NCI-H128 (cell line): ENCODE results near the gene RAP1GAP.
"Not testable (repeated sequence)": the region's sequence is repeated elsewhere in the genome, so short reads cannot be mapped to it uniquely, and the experiment has no call there.

Experiments
- DNase-seq: peaks from one replicate; lab custom pipeline; 2025; ENCODE audit not compliant: unreplicated experiment; lab: John Stamatoyannopoulos, UW

The RAP1GAP gene

DNA sequence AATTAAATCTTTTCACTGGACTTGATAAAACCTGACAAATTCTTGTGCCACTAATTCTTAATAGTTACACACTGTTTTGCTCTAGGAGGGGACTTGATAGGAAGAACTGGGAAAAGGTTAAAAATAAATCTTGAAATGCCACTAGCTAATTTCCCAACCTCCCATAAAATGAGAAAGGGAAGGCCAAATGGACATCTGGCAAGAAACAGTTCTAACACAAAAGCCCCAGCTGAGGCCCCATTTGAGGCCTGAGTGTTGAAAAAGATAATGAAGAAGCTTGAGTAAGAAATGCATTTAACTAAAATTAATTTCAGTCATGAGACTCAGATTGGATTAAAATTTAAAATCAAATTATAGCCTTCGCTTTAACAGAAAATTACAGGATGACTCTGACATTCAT is 11.2 kb upstream of the RAP1GAP start:
- DNase-seq: no peak

DNA sequence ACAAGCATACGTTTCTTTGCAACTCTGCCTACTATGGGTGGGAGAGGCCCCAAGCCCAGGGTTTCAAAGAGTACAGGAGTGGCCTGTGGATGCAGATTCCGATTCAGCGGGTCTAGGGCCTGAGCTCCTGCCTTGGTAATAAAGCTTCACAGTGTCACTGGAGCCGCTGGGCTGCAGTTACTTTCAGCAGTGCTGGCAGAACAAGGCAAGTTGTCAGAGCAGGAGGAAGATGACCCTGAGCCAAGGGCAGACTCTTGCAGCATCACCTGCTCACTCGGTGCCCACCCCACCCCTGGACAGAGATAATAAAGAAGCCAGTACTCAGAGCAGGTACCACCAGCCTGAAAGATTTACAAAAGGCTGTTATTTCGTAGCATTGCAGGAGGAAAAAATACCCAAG is 8.0 kb upstream of the RAP1GAP start:
- DNase-seq: no peak

DNA sequence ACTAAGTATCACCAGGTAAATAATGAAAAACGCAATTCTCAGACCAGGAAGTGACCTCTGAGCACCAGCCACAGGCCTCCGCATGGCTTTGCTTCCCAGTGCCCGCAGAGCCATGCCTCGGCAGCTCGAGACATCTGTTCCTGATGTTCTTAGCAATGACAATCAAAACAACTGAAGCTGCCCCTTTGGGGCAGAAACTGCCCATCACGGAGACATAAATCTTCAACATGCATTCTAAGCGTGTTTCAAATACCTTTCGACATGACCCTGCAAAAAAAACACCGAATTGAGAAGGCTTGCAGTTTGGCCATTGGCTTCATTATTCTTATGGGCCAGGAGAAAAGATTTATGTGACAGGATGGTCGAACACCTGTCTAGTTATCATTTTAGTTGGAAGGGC is 5.8 kb upstream of the RAP1GAP start:
- DNase-seq: no peak

DNA sequence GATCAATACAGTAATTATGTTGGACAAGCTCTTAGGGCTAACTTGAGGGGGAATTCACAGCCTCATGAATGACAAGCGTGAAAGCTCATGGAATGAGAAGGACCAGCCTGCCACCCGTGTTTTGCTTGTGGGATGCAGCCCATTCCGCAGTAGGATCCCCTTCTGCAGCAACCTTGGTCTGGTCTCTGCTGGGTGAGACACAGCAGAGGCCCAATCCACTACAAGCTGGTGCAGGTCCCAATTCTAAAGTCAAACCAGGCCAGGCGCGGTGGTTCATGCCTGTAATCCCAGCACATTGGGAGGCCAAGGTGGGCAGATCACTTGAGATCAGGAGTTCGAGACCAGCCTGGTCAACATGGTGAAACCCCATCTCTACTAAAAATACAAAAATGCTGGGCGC is 4.7 kb upstream of the RAP1GAP start:
- DNase-seq: not testable (repeated sequence)

DNA sequence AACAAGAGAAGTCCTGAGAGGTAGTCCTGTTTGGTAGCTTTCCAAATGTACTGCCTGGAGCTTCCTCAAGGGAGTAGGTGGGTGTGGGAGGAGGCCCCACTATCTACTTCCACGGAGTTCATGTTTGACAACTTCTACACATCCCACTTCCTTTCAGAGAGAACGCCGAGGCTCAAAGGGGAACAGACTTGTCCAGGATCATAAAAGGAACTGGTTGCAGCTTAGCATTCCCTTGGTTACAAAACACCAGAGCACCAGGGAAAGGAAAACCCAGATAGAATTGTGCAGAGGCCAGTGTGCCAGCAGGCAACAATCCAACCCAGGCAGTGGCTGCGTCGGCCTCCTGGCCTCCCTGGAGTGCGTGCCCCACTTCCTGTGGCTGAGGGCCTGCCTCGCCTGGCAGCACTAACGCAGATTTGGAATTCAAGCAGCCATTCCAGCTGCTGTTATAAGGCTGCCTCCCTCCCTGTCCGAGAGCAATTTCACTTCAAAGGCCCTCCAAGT is 4.2 kb upstream of the RAP1GAP start:
- DNase-seq: no peak

GRCh38 chr1:21672478-21673276 is 3.5 kb upstream of the RAP1GAP start:
- DNase-seq: no peak

GRCh38 chr1:21671915-21672314 is 2.8 kb upstream of the RAP1GAP start:
- DNase-seq: no peak

GRCh38 chr1:21670956-21671902 is 2.1 kb upstream of the RAP1GAP start:
- DNase-seq: no peak

- DNase-seq: no peak
Measured at GRCh38 chr1:21670059-21670881, 1.1 kb upstream of the RAP1GAP start.

GRCh38 chr1:21668951-21669257 is 253 bp downstream of the RAP1GAP start:
- no peak for DNase-seq

- no peak for DNase-seq
Measured at GRCh38 chr1:21668232-21668950, 766 bp downstream of the RAP1GAP start.

- DNase-seq: no peak
Measured at GRCh38 chr1:21667348-21668231, 1.6 kb downstream of the RAP1GAP start.

GRCh38 chr1:21666576-21667320 is 2.4 kb downstream of the RAP1GAP start:
- no peak for DNase-seq

DNA sequence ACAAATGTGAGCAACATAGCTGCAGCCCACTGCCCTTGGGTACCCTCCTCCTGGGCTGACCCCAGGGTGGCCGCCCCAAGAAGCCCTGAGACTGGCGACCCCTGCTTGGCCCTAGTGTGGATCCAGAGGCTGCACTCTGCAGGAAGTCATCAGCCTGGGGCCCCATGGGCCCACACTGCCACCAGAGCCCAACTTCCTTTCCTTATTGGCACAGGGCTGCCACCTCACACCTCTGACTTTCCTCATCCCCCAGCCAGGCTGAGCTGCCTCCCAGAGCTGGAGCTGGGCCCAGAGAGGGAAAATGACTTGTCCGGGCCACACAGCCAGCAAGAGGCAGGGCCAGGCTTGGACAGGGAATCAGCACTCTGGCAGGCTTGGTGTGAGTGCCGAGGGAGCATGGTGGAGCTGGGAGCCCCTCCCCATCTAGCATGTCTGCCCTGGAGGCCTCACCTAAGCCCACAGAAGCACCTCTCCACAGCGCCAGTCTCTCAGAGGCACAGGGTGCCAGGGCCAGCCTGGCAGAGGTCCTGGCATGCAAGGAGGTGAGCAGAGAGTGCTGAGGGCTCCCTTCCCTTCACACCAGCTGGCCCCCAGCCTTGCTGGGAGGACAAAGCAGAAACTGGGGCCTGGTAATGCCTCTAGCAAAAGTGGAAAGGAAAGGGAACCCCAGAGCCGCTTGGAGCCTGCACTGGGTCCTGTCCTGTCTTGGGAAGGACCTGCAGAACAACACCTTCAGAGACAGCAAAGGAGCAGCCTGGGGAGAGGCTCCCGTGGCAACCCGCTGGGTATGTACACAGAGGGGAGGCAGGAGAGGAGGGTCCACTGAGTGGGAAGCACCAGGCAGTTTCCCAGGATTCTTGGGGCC is 3.2 kb downstream of the RAP1GAP start:
- no peak for DNase-seq

GRCh38 chr1:21664806-21665588 is 4.2 kb downstream of the RAP1GAP start:
- no peak for DNase-seq

DNA sequence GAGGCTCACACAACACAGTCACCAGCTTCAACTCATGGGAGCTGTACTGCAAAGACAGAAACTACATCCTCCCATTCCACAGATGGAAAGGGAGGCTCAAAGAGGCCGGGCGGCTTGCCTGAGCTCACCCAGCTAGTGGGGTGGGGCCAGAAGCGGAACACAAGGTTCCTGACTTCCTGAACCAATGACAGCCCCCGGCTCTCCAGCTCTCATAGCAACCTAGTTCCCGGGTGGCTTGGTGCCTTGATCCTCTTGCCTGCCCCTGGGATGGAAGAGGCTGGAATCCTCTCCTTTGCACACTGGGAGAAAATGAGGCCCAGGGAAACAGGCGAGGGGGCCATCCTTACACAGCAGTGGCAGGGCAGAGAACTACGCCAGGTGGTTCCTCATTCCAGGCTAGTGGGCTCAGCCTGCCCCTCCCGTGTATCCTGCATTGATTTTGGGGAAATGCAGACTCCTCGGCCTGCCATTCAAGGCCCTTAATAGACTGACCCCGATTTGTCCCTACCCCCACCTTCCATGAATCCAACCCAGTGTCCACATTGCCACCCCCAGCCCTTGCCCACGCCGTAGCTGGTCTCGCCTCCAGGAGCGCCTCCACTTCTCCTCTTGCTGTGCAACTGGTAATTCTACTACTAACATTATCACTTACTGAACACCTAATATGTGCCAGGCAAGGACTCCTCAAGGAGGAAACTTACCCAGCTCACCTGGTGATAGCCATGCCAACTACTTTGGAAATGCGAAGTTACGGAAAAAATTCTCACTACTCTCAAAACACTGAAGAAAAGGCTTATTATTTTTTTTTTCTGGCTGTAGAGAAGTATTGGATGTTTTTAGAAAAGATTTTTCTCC is 5.0 kb downstream of the RAP1GAP start:
- DNase-seq: no peak
